OCI-LY3 (cell line): Measurements from ENCODE around the gene PTPN13.

ENCODE experiments used
- EZH2phosphoT487 ChIP-seq: fragments of 200-600 bp; shearing (Covaris generic); IDR thresholded peaks from 2 replicates; pipeline ENCODE4 v1.6.1; 2018; ENCODE audit warnings: antibody characterized with exemption, mixed run types, low read depth
- TF ChIP-seq, protein P1 (sequence below): fragments of 200-600, 300-600 bp; sonication (generic); IDR thresholded peaks from 2 replicates; pipeline ENCODE4 v1.5.1; 2014; ENCODE audit warnings: antibody characterized with exemption, low read length, low read depth

DNA sequence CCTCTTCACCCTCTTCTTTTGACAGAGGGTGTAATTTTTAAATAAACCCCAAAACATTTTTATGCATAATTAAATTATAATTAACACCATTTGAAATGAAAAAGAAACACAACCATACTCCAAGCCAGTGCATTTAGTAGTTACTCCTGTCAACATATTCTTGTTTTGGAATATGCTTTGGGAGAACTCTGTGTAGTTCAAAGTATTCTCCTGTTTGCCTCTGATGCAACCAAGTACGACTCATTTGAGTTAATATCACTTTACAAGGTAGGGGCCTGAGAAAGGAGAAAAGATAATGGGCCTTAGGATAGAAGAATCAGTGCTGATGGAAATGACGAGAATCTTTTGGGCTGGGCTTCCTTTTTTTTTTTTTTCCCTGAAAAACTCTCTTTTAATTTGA is 2.7 kb downstream of the PTPN13 start:
- TF ChIP-seq EZH2phosphoT487: no peak
- TF ChIP-seq, protein P1, sequence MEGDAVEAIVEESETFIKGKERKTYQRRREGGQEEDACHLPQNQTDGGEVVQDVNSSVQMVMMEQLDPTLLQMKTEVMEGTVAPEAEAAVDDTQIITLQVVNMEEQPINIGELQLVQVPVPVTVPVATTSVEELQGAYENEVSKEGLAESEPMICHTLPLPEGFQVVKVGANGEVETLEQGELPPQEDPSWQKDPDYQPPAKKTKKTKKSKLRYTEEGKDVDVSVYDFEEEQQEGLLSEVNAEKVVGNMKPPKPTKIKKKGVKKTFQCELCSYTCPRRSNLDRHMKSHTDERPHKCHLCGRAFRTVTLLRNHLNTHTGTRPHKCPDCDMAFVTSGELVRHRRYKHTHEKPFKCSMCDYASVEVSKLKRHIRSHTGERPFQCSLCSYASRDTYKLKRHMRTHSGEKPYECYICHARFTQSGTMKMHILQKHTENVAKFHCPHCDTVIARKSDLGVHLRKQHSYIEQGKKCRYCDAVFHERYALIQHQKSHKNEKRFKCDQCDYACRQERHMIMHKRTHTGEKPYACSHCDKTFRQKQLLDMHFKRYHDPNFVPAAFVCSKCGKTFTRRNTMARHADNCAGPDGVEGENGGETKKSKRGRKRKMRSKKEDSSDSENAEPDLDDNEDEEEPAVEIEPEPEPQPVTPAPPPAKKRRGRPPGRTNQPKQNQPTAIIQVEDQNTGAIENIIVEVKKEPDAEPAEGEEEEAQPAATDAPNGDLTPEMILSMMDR: no peak
